Left hindlimb (tissue), 1 donor: ENCODE measurements around the gene PIEZO1.
"Not testable (repeated sequence)": the region's sequence is repeated elsewhere in the genome, so short reads cannot be mapped to it uniquely, and the experiment has no call there.

Experiments used
- DNase-seq: peaks from one replicate; pipeline ENCODE4 v3.0.0-alpha.2; 2018

PIEZO1 gene

GRCh38 chr16:88780142-88781062 is 4.6 kb downstream of the PIEZO1 start:
- DNase-seq, result no peak

- no peak for DNase-seq
Observed at GRCh38 chr16:88779406-88780141, 5.4 kb downstream of the PIEZO1 start.

DNA sequence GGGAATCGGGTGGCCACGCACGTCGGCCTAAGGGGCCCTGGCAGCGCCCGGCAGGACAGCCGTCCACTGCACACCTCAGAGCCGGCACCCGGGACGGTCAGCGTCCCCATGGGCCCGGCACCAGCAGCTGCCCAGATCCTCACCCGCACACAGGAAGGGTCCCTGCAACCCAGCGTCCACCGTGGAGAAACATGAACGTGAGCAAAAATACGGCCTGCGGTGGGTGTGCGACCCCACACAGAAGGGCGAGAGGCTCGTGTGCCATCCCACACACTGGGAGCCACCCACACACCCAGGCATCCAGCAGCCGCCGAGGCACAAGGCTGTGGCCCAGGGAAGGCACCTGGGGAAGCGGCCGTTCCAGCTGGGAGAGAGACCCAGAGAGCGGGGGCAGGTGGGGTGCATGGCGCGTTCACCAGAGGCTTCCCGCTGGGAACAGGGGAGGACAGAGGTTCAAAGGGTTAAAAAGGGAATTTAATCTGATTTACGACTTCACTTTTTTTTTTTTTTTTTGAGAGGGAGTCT is 6.4 kb downstream of the PIEZO1 start:
- DNase-seq, result no peak

- no peak for DNase-seq
Observed at GRCh38 chr16:88778271-88778525, 6.8 kb downstream of the PIEZO1 start.

DNA sequence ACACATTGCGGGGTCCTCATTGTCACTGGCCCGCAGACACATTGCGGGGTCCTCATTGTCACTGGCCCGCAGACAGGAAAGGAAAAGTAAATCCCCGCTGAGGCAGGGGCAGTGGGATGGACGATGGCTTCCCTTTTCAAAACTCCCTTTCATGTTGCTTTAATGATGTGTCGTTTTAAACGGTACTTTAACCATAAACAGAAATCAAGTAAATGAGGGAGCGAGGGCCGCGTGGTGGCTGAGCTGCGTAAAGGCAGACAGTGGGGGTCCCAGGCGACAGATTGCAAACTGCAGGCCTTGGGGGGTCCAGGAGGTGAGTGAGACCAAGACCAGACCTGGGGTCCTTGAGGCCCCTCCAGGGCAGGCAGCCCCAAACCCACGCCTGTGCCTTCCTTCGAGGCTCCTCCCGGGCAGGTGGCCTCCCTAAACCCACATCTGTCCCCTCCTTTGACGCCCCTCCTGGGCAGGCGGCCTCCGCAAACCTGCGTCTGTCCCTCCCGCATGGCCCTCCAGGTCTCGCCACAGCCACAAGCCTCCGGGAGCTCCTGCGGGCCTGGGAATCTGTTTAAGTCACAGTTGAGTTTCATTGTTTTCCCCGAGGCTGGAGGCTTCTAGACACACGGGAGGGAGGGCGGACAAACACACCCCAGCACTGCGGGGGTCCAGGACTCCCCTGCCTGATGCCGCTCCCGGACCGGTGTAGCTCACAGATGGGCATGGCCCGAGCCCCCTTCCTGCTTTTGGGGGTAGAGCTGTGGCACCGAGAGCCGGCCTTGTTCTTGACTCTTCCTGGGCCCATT is 7.3 kb downstream of the PIEZO1 start:
- no peak for DNase-seq

GRCh38 chr16:88775825-88776224 is 9.2 kb downstream of the PIEZO1 start:
- no peak for DNase-seq

DNA sequence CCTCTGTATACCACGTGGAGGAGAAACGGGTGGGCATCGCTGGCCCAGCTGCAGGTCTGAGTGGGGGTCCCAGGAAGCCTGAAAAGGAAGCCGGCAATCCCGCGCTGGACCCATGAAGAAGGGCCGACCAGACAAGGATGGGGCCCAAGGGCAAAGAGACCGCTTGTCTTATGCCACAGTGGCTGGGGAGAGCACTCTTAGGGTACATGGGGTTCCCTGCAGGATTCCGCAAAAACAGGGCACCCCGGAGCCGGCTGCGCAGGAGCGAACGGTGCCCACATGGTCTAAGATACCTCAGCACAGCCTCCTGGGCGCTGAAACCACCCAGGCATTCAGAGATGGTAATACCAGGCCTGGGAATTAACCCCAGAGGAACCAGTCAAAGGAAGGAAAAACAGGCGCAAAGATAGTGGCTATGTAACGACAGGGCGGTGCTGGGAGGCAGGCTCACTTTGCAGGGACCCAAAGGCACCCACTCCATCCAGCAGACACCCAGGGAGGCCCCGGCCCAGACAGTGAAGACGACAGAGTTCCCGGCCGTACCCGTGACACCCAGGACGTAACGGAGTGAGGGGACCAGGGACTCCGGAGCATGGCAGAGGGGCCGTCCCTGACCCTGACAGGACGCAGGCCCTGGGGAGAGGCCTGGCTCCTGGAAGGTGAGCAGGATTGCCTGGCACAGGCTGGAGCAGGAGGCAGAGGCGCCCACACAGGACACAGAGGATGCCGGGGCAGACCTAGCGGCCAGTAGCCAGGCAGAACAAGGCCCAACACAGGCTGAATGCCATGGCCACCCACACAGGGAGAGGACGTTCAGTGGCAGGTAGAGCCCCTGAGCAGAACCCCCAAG is 10.3 kb downstream of the PIEZO1 start:
- no peak for DNase-seq

DNA sequence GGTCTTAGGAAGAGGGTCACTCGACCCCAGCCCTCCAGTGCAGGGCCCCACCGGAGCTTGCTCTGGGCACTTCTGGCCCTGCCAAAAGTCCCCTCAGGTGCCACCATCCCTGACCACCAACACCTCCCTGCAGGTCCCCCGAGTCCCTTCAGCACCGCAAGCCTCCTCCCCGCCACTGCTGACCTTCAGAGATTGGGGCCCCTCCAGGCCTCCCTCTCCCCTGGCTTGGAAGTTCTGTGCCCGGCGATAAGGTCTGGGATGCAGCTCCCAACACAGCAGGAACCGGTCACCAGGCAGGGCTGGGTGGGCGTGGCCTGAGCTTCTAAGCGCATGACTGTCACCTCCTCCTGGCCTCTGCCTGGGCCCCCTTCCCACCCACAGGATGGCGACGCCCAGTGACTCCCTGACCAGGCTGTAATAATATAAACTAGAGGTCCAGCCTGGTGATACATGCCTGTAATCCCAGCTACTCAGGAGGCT is 11.2 kb downstream of the PIEZO1 start:
- peak; percentile 78 for DNase-seq

DNA sequence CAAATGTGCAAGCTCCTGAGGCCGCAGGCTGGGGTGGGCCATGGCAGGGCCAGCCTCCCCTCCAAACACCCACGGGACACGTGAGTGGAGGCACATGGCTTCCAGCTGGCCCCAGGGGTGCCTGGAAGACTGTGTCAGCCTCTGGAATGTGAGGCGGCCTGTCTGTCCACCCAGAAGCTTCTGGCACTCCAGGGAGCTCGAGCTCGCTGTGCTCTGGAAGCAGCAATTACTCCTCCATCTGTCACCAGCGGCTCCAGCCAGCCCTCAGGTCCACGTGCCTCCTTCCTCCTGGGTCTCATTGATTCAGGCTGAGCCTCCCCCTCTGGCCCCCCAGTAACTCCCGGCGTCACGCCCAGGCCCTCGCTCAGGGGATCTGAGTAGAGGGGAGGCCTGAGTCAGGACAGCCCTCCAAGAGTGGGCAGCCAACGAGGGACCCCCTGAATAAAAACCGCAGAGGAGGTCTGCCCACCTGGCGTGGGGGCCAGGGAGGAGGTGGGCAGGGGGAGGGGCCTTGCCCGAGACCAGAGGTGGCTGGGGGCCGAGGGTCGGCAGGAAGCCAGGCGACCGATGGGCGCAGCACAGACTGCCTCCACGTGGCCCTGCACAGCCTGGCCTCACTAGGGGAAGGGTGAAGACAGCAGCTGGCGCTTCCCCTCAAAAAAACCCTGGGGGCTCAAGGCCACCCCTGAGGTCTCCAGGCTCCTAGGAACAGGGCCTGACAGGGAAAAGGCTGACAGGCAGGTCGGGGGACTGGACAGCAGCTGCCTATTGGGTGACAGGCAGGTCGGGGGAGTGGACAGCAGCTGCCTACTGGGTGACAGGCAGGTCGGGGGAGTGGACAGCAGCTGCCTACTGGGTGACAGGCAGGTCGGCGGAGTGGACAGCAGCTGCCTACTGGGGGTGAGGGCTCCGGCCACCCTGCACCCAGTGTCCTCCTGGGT is 11.9 kb downstream of the PIEZO1 start:
- DNase-seq, result peak; percentile 76

GRCh38 chr16:88771781-88772180 is 13.2 kb downstream of the PIEZO1 start:
- not testable (repeated sequence) for DNase-seq

DNA sequence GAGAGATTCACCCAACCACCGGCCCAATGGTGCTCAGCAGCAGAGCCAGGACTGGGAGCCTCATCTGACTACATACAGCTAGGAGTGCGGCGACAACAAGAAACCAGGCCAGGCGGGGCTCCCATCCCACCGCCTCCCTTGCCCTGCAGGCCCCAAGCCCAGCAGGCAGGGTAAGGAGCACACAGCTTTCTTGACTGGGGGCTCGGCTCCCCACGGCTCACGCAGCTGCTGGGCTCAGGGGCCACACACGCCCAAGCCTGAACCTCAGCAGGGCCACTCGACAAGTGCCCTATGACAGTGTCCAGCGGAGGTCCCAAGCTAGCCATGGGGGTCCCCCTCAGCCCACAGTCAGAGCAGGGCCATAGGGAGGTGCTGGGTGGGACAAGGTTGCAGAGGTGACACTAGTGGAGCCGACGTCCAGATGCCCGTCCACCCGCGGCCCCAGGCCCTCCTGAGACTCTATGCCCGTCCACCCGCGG is 13.7 kb downstream of the PIEZO1 start:
- no peak for DNase-seq

- DNase-seq, result peak; percentile 72
Observed at GRCh38 chr16:88770461-88771293, 14.3 kb downstream of the PIEZO1 start.

DNA sequence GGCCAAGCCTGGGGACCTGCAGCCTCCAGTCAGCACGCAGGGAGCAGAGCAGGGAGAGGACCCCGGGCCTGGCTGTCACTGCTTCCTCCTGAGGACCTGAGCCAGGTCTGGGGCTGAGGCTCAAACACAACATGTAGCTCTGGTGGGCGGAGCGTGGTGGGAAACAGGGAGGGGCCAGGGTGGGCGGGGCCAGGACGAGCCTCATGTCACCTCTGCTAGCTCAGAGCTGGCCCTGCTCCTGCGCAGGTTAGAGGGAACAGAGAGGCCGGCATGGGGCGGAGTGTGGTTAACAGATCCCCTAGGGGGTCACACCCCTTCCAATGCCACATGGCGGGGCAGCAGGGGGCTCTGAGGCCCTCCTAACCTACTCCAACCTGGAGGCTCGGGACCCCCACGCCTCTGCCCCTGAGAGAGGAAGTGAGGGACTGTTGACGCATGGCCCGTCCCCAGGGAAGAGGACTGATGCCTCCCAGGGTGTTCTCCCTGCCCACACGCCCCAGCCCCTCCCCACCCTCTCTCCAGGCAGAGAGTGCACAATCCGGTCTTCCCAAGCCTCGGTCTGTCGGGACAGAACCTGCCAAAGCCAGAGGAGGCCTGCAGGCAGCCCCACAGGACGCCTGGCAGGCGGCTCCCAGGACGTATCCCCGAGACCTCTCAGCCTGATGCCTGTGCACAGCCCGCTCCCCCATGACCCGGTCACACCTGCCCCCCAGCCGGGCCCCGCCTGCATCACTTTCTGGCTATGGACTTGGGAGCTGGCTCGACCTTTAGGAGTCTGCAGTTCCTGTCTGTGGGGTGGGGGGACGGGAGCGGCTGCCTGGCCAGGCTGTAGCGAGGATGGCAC is 15.2 kb downstream of the PIEZO1 start:
- no peak for DNase-seq

GRCh38 chr16:88768071-88768783 is 16.8 kb downstream of the PIEZO1 start:
- peak; percentile 80 for DNase-seq

DNA sequence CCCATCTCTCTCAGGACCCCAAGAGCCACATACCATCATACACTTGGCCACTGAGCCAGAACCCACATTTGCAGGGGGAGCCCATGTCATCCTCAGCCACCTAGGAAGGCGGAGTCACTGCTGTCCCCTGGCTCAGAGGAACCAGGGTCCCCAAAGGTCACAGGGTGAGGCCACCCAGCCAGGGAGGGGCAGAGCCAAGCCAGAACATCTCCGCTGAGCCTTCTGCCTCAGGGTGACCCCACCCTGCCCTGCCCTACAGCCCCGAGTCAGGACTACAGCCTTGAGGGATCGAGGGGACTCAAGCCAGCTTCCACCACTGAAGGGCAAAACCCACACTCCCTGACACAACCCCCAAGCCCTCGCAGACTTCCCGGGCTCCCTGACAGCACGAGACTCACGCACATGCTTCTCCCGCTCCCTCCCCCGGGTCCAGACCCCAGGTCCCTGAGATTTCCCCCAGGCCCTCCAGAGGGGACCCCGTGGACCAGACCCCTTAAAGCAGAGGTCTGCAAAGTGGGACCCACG is 17.4 kb downstream of the PIEZO1 start:
- peak; percentile 52 for DNase-seq

GRCh38 chr16:88766975-88767374 is 18.0 kb downstream of the PIEZO1 start:
- DNase-seq, result no peak

GRCh38 chr16:88764913-88765349 is 20.1 kb downstream of the PIEZO1 start:
- DNase-seq, result no peak

DNA sequence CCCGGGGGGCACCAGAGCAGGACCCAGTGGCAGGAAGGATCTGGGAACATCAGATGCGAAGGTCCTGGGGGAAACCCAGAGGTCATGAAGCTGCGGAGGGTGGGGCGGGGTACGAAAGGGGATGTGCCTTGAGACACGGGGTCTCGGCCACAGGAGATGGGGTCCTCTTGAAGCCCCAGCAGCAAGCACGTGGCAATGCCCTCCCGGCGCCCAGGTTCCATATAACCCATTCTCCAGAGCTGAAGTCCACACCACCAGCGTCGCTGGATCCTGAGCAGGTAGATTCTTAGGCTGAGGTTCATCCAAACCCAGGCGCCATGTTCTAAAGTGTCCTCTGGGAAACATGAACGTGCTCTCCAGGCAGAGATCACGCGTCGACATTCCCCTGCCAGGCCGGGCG is 20.9 kb downstream of the PIEZO1 start:
- DNase-seq, result no peak
